H9 (cell line): Measurements from ENCODE around the gene EMX2. TPM values are rescaled to one million over a fixed set of nuclear protein-coding genes. Genes with fewer than 3 reads are reported as not detected.

Experiments used
- DNase-seq: peaks from one replicate; pipeline ENCODE4 v3.0.0-alpha.2; 2017
- H2AFZ ChIP-seq: one replicate; pipeline ENCODE4 v1.6.1; 2013; ENCODE audit warnings: mild to moderate bottlenecking, low read length, control low read depth, moderate library complexity
- H2AK5ac ChIP-seq: 2 replicates; pipeline ENCODE4 v1.6.1; 2013; ENCODE audit warnings: low read length, control low read depth, mixed read lengths; ENCODE audit not compliant: insufficient read length
- H2BK120ac ChIP-seq: one replicate; pipeline ENCODE4 v1.6.1; 2013; ENCODE audit warnings: low read depth, mild to moderate bottlenecking, low read length, control low read depth, inconsistent platforms; ENCODE audit not compliant: poor library complexity, severe bottlenecking
- H2BK12ac ChIP-seq: 2 replicates; pipeline ENCODE4 v1.6.1; 2013; ENCODE audit warnings: low read length, control low read depth, mixed read lengths, low read depth; ENCODE audit not compliant: insufficient read length
- H2BK15ac ChIP-seq: 2 replicates; pipeline ENCODE4 v1.6.1; 2013; ENCODE audit warnings: low read depth, low read length, control low read depth
- H2BK20ac ChIP-seq: one replicate; pipeline ENCODE4 v1.6.1; 2013; ENCODE audit warnings: low read depth, mild to moderate bottlenecking, low read length, control low read depth, inconsistent platforms; ENCODE audit not compliant: poor library complexity, severe bottlenecking
- H2BK5ac ChIP-seq: 2 replicates; pipeline ENCODE4 v1.6.1; 2013; ENCODE audit warnings: low read length, control low read depth, mixed read lengths; ENCODE audit not compliant: insufficient read length
- H3K14ac ChIP-seq: 2 replicates; pipeline ENCODE4 v1.6.1; 2013; ENCODE audit warnings: low read length, control low read depth; ENCODE audit not compliant: insufficient read depth
- H3K18ac ChIP-seq: 2 replicates; pipeline ENCODE4 v1.6.1; 2013; ENCODE audit warnings: low read depth, mild to moderate bottlenecking, mixed read lengths, low read length, control low read depth; ENCODE audit not compliant: insufficient read length
- H3K23ac ChIP-seq: 2 replicates; pipeline ENCODE4 v1.6.1; 2013; ENCODE audit warnings: low read length, control low read depth, mixed read lengths, low read depth; ENCODE audit not compliant: insufficient read length
- H3K23me2 ChIP-seq: 2 replicates; pipeline ENCODE4 v1.6.1; 2013; ENCODE audit warnings: low read depth, mild to moderate bottlenecking, mixed read lengths, low read length, control low read depth; ENCODE audit not compliant: insufficient read length, poor library complexity, severe bottlenecking
- H3K27ac ChIP-seq: 2 replicates; pipeline ENCODE4 v1.5.1; 2013; ENCODE audit warnings: low read length, control low read depth, mixed read lengths, low read depth; ENCODE audit not compliant: insufficient read length
- H3K27me3 ChIP-seq: 2 replicates; pipeline ENCODE4 v1.6.1; 2013; ENCODE audit warnings: low read length, control low read depth, inconsistent platforms; ENCODE audit not compliant: insufficient read depth
- H3K4ac ChIP-seq: 2 replicates; pipeline ENCODE4 v1.6.1; 2013; ENCODE audit warnings: low read depth, mild to moderate bottlenecking, control low read depth, inconsistent platforms, low read length, moderate library complexity
- H3K4me1 ChIP-seq: 2 replicates; pipeline ENCODE4 v1.6.1; 2013; ENCODE audit warnings: low read length, control low read depth, inconsistent platforms; ENCODE audit not compliant: insufficient read depth
- H3K4me2 ChIP-seq: 2 replicates; pipeline ENCODE4 v1.6.1; 2013; ENCODE audit warnings: low read length, control low read depth, mixed read lengths; ENCODE audit not compliant: insufficient read length, insufficient read depth
- H3K56ac ChIP-seq: 2 replicates; pipeline ENCODE4 v1.6.1; 2013; ENCODE audit warnings: low read depth, mild to moderate bottlenecking, mixed read lengths, low read length, control low read depth; ENCODE audit not compliant: insufficient read length
- H3K79me1 ChIP-seq: 2 replicates; pipeline ENCODE4 v1.6.1; 2013; ENCODE audit warnings: low read depth, mild to moderate bottlenecking, moderate library complexity, low read length, control low read depth, inconsistent platforms; ENCODE audit not compliant: insufficient read depth, poor library complexity, severe bottlenecking
- H3K79me2 ChIP-seq: 2 replicates; pipeline ENCODE4 v1.6.1; 2013; ENCODE audit warnings: low read length, control low read depth, inconsistent platforms; ENCODE audit not compliant: insufficient read depth
- H3K9ac ChIP-seq: 2 replicates; pipeline ENCODE4 v1.6.1; 2013; ENCODE audit warnings: low read length, control low read depth, mixed read lengths; ENCODE audit not compliant: insufficient read length; ENCODE audit errors: extremely low read depth
- H3K9me3 ChIP-seq: one replicate; pipeline ENCODE4 v1.6.1; 2013; ENCODE audit warnings: low read depth, low read length, inconsistent platforms; ENCODE audit not compliant: control insufficient read depth
- H3T11ph ChIP-seq: one replicate; pipeline ENCODE4 v1.6.1; 2013; ENCODE audit warnings: mild to moderate bottlenecking, low read length, control low read depth, inconsistent platforms
- H4K20me1 ChIP-seq: one replicate; pipeline ENCODE4 v1.6.1; 2013; ENCODE audit not compliant: control insufficient read depth, insufficient read length, insufficient read depth
- H4K5ac ChIP-seq: 2 replicates; pipeline ENCODE4 v1.6.1; 2013; ENCODE audit warnings: low read depth, mild to moderate bottlenecking, mixed read lengths, low read length, control low read depth; ENCODE audit not compliant: insufficient read length
- H4K8ac ChIP-seq: replicated peaks from 2 replicates; pipeline ENCODE4 v1.6.1; 2013; ENCODE audit warnings: low read length, control low read depth, mixed read lengths, low read depth; ENCODE audit not compliant: insufficient read length
- H4K91ac ChIP-seq: 2 replicates; pipeline ENCODE4 v1.6.1; 2013; ENCODE audit warnings: low read depth, mild to moderate bottlenecking, moderate library complexity, mixed read lengths, low read length, control low read depth; ENCODE audit not compliant: insufficient read length
- H3K27ac Mint-ChIP-seq, 3 experiments: 2 replicates in 2 of 3; 3 replicates in 1 of 3; pipeline ENCODE4 v1.8.0; 2020 to 2021; ENCODE audit warnings: mixed read lengths in 3 of 3, mild to moderate bottlenecking in 1 of 3, moderate library complexity in 1 of 3
- H3K27me3 Mint-ChIP-seq: 2 replicates; pipeline ENCODE4 v1.8.0; 2021; ENCODE audit warnings: low read depth, mild to moderate bottlenecking, moderate library complexity, mixed read lengths
- H3K36me3 Mint-ChIP-seq, 3 experiments: 2 replicates in 2 of 3; 3 replicates in 1 of 3; pipeline ENCODE4 v1.8.0; 2020 to 2021; ENCODE audit warnings: low read depth in 3 of 3, mixed read lengths in 3 of 3; ENCODE audit not compliant: insufficient read depth in 1 of 3
- H3K4me1 Mint-ChIP-seq, 2 experiments: 2 replicates each; pipeline ENCODE4 v1.8.0; 2020; ENCODE audit warnings: mixed read lengths in 2 of 2
- H3K4me3 Mint-ChIP-seq, 2 experiments: 2 replicates in 1 of 2; 3 replicates in 1 of 2; pipeline ENCODE4 v1.8.0; 2020 to 2021; ENCODE audit warnings: mild to moderate bottlenecking in 2 of 2, mixed read lengths in 2 of 2, moderate library complexity in 1 of 2
- H3K9me3 Mint-ChIP-seq, 2 experiments: 2 replicates in 1 of 2; 3 replicates in 1 of 2; pipeline ENCODE4 v1.8.0; 2020; ENCODE audit warnings: mild to moderate bottlenecking in 2 of 2, mixed read lengths in 2 of 2, moderate library complexity in 1 of 2
- WGBS: extraction: QIAGEN DNeasy Blood & Tissue Kit; methylation state at CpG from one replicate; pipeline ENCODE4 v1.1.7; 2013; ENCODE audit warnings: missing lambda C conversion rate, low lambda C conversion rate, mixed read lengths; ENCODE audit not compliant: insufficient read length; ENCODE audit errors: extremely low coverage; 5-methylcytosine and 5-hydroxymethylcytosine counted together
- total RNA-seq: library from RNA; stranded (reverse); gene quantifications from 2 replicates; pipeline ENCODE4 v1.2.1, GENCODE V29; 2021
- TF ChIP-seq, protein P1 (sequence below): fragments of 200-600 bp; sonication (generic); conservative IDR thresholded peaks from 3 replicates; pipeline ENCODE4 v1.8.0; 2021; ENCODE audit warnings: antibody characterized with exemption, mild to moderate bottlenecking

Gene EMX2
- total RNA-seq, 1 experiment from 2014 or later: not detected

DNA sequence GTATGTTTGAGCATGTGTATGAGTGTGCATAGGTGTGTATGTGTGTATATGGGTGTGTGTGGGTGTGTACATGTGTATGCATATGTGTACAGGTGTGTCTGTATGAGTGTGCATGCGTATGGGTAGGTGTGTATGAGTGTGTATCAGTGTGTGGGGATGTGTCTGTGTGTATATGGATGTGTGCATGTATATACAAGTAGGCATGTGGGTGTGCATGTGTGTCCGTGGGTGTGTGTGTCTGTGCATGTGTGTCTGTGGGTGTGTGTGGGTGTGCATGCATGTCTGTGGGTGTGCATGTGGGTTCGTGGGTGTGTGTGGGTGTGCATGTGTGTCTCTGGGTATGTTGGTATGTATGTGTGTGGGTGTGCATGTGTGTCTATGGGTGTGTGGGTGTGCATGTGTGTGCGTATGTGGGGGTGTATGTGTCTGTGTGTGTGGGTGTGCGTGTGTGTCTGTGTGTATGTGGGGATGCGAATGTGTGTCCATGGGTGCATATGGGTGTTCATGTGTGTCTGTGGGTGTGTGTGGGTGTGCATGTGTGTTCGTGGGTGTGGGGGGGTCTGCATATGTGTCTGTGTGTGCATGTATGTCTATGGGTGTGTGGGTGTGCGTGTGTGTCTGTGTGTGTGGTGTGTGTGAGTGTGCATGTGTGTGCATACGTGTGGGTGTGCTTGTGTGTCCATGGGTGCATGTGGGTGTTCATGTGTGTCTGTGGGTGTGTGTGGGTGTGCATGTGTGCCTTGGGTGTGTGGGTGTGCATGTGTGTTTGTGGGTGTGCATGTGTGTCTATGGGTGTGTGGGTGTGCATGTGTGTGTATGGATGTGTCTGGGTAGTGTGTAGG is 20.6 kb downstream of the EMX2 start:
- Histone ChIP-seq H3K4me1 (no peaks in the 10 kb centered on the region), H3K9ac (no peak overlapping the region), H4K5ac (no peak overlapping the region), H4K8ac (no peak overlapping the region), H3K18ac (peak overlapping the region; percentile 10), H2AK5ac (no peak overlapping the region), H3K14ac (no peak overlapping the region), H2BK20ac (no peak overlapping the region), H3K27ac (no peak overlapping the region), H3T11ph (no peak overlapping the region), H2BK12ac (no peak overlapping the region), H3K4ac (no peak overlapping the region), H2AFZ (no peak overlapping the region), H4K20me1 (no peaks in the 10 kb centered on the region), H3K23ac (no peak overlapping the region), H3K79me1 (no peaks in the 10 kb centered on the region), H3K9me3 (no peaks in the 10 kb centered on the region), H2BK5ac (no peak overlapping the region), H2BK120ac (no peak overlapping the region), H2BK15ac (no peak overlapping the region), H3K4me2 (no peak overlapping the region), H3K79me2 (no peaks in the 10 kb centered on the region), H3K23me2 (no peaks in the 10 kb centered on the region), H3K56ac (no peak overlapping the region), H4K91ac (no peak overlapping the region), H3K27me3 (no peaks in the 10 kb centered on the region; the same call in 1 of the 2 replicates)
- no CpG with 5 or more reads among the region's 9 CpGs for WGBS
- TF ChIP-seq, protein P1, sequence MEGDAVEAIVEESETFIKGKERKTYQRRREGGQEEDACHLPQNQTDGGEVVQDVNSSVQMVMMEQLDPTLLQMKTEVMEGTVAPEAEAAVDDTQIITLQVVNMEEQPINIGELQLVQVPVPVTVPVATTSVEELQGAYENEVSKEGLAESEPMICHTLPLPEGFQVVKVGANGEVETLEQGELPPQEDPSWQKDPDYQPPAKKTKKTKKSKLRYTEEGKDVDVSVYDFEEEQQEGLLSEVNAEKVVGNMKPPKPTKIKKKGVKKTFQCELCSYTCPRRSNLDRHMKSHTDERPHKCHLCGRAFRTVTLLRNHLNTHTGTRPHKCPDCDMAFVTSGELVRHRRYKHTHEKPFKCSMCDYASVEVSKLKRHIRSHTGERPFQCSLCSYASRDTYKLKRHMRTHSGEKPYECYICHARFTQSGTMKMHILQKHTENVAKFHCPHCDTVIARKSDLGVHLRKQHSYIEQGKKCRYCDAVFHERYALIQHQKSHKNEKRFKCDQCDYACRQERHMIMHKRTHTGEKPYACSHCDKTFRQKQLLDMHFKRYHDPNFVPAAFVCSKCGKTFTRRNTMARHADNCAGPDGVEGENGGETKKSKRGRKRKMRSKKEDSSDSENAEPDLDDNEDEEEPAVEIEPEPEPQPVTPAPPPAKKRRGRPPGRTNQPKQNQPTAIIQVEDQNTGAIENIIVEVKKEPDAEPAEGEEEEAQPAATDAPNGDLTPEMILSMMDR: no peak
- no peaks in the 10 kb centered on the region; a peak in 1 of 5 replicates for H3K9me3 Mint-ChIP-seq
- H3K36me3 Mint-ChIP-seq: no peaks in the 10 kb centered on the region; a peak in 1 of 7 replicates
- peaks cover 44% of the 10 kb centered on the region for H3K27me3 Mint-ChIP-seq
- no peak overlapping the region for H3K4me3 Mint-ChIP-seq
- H3K4me1 Mint-ChIP-seq: peaks cover 14 to 17% of the 10 kb centered on the region in 2 experiments
- DNase-seq: no peak
- H3K27ac Mint-ChIP-seq: no peak overlapping the region
